Endothelial cell (in vitro differentiated cells): ENCODE results near the gene PTPRCAP. TPM values are rescaled to one million over a fixed set of nuclear protein-coding genes. Genes with fewer than 3 reads are reported as not detected.

ENCODE experiments used
- DNase-seq: peaks from one replicate; pipeline ENCODE4 v3.0.0; 2021; ENCODE audit warnings: low spot score
- H3K27ac Mint-ChIP-seq: one replicate; pipeline ENCODE4 v1.8.0; 2021; ENCODE audit warnings: mixed read lengths, inconsistent platforms; ENCODE audit not compliant: unreplicated experiment
- H3K27me3 Mint-ChIP-seq: one replicate; pipeline ENCODE4 v1.8.0; 2021; ENCODE audit warnings: mild to moderate bottlenecking, moderate library complexity, mixed read lengths, inconsistent platforms; ENCODE audit not compliant: unreplicated experiment
- H3K36me3 Mint-ChIP-seq: one replicate; pipeline ENCODE4 v1.8.0; 2021; ENCODE audit warnings: mild to moderate bottlenecking, low read depth, mixed read lengths, inconsistent platforms; ENCODE audit not compliant: unreplicated experiment
- H3K4me1 Mint-ChIP-seq: one replicate; pipeline ENCODE4 v1.8.0; 2021; ENCODE audit warnings: mild to moderate bottlenecking, mixed read lengths, inconsistent platforms; ENCODE audit not compliant: unreplicated experiment
- H3K4me3 Mint-ChIP-seq: one replicate; pipeline ENCODE4 v1.8.0; 2021; ENCODE audit warnings: mild to moderate bottlenecking, mixed read lengths, inconsistent platforms; ENCODE audit not compliant: unreplicated experiment
- H3K9me3 Mint-ChIP-seq: one replicate; pipeline ENCODE4 v1.8.0; 2021; ENCODE audit warnings: mixed read lengths, inconsistent platforms; ENCODE audit not compliant: unreplicated experiment
- total RNA-seq: library from RNA; stranded (reverse); fragmentation: NEBNext Ultra II Directional; extraction: Animal tissue kit (Norgen Biotek cat#: 25700); gene quantifications from one replicate; pipeline ENCODE4 v1.2.1, GENCODE V29; 2021; ENCODE audit not compliant: unreplicated experiment
- TF ChIP-seq, protein P1 (sequence below): fragments of 200-600 bp; sonication (generic); IDR thresholded peaks from one replicate; pipeline ENCODE4 v1.5.0; 2021; ENCODE audit warnings: antibody characterized with exemption; ENCODE audit not compliant: unreplicated experiment

The PTPRCAP gene
- total RNA-seq, 1 donor from 2014 or later = 12.9 TPM

DNA sequence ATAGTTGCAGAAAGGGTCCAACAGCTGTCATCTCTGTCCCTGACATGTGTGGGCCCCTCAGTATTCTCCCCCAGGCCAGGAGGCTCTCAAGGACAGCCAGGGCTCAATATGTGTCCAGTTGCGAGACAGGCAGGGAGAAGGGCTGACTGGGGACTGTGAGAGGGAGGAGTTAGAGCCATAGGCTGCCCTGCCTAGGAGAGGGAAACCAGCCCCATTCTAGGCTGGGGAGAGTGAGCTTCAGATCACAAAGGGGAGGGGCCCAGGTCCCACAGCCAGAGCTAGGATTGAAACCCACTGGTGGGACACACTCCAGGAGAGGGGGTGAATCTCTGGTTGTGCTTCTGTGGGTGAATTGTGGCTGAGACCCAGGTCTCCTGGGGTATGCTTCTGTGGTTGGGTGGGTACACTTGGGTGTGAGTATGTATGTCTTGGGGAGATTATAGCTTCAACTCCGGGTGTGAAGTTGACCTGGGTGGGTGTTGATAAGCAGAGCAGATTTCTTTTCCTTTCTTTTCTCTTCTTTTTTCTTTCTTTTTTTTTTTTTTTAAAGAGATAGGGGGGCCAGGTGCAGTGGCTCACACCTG, 24.1 kb downstream of the PTPRCAP start:
- no peaks in the 10 kb centered on the region for H3K36me3 Mint-ChIP-seq
- no peaks in the 10 kb centered on the region for H3K9me3 Mint-ChIP-seq
- TF ChIP-seq, protein P1, sequence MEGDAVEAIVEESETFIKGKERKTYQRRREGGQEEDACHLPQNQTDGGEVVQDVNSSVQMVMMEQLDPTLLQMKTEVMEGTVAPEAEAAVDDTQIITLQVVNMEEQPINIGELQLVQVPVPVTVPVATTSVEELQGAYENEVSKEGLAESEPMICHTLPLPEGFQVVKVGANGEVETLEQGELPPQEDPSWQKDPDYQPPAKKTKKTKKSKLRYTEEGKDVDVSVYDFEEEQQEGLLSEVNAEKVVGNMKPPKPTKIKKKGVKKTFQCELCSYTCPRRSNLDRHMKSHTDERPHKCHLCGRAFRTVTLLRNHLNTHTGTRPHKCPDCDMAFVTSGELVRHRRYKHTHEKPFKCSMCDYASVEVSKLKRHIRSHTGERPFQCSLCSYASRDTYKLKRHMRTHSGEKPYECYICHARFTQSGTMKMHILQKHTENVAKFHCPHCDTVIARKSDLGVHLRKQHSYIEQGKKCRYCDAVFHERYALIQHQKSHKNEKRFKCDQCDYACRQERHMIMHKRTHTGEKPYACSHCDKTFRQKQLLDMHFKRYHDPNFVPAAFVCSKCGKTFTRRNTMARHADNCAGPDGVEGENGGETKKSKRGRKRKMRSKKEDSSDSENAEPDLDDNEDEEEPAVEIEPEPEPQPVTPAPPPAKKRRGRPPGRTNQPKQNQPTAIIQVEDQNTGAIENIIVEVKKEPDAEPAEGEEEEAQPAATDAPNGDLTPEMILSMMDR = no peak
- H3K4me1 Mint-ChIP-seq = peaks cover 10% of the 10 kb centered on the region
- no peak overlapping the region for H3K27ac Mint-ChIP-seq
- no peak for DNase-seq
- peak overlapping the region; percentile 14 for H3K4me3 Mint-ChIP-seq
- H3K27me3 Mint-ChIP-seq = peaks cover 12% of the 10 kb centered on the region

DNA sequence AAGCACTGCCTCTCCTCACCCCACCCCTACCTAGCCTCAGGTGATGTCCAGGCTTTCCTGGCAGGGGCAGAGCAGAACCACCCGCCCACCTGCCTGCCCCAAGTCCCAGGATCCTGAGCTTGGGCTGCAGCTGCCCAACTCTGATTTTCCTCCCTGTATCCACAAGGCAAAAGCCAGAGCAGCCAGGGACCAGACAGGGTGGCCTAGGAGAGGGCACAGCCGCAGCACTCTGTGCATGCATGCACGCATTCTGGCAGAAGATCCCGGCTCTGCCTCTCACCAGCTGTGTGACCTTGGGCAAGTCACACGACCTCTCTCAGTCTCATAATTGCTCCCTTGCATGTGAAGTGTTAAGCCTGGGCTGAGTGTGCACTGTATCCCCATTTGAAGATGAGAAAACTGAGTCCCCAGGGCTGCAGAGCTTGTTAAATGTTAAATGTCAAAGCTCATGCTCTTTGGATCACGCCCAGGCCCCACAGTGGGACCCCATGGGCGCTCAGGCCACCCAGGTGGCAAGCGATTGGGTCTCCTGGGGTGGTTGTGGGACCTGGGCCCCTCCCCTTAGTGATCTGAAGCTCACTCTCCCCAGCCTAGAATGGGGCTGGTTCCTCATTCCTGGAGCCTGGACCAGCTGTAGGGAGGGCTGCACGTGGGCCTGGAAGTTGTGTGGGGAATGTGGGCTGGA, 24.8 kb downstream of the PTPRCAP start:
- H3K4me1 Mint-ChIP-seq = peaks cover 15% of the 10 kb centered on the region
- H3K27me3 Mint-ChIP-seq = peaks cover 12% of the 10 kb centered on the region
- no peak overlapping the region for H3K27ac Mint-ChIP-seq
- DNase-seq = no peak
- TF ChIP-seq, protein P1 = no peak
- H3K36me3 Mint-ChIP-seq = no peaks in the 10 kb centered on the region
- H3K9me3 Mint-ChIP-seq = no peaks in the 10 kb centered on the region
- no peak overlapping the region for H3K4me3 Mint-ChIP-seq

DNA sequence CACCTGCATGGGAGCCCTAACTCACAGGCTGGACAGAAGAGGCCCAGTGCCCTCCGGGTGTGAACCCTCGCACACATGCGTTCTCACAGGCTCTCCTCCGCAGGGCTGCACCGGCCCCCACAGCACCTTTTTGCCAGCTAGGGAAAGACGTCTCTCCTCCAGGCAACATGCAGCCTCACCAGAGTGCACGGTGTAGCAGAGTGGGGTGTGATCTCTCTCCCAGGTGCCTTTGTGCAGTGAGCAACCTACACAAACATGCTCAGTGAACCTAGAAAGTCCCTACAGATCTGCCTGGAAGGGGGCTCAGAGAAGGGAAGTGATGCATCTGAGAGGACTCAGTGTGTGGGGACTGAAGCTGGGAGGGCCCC, 25.7 kb downstream of the PTPRCAP start:
- Mint-ChIP-seq H3K9me3 (no peaks in the 10 kb centered on the region), H3K27ac (no peak overlapping the region), H3K4me3 (no peak overlapping the region), H3K36me3 (no peaks in the 10 kb centered on the region), H3K4me1 (peaks cover 18% of the 10 kb centered on the region), H3K27me3 (peaks cover 13% of the 10 kb centered on the region)
- DNase-seq = no peak
- TF ChIP-seq, protein P1 = no peak

DNA sequence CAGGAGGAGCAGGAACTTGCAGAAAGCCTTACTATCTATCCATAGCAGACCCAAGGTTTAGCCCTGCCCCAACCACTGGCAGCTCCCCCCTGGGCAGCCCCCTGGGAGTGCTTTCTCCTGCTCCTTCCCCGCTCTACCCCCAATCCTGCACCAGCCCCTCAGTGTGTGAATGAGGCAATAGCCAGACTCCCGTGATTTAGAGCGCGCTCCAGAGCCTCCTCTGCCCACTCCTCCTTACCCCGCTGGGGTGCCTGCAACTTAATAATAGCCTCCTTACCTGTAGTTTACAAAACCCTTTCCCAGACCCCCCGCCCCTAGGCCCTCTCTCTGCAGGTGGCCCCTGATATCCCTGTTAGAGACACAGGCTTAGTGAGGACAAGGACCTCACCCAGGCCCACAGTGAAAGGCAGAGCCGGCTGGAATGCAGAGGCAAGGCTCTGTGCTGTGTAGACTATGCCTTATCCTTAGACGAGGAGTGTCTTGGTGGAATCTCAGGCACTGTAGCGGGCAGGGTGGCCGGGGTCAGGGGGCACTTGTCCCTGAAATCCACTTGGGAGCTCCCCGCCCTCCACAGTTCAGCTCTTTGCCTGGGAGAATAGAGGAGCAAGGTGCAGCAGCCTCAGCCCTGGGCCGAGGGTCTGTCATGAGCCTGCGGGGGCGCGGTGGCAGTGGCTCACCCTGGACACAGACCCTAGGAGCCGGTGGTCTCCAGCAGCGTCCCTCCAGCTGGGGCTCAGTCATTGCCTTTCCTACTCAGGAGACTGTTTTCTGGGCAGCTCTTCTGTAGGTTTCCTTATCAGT, 26.3 kb downstream of the PTPRCAP start:
- Mint-ChIP-seq H3K27me3 (peaks cover 8% of the 10 kb centered on the region), H3K4me3 (no peak overlapping the region)
- TF ChIP-seq, protein P1 = no peak

More for the DNA sequence above, 26.3 kb downstream of the PTPRCAP start:
- Mint-ChIP-seq H3K36me3 (no peaks in the 10 kb centered on the region), H3K4me1 (peaks cover 16% of the 10 kb centered on the region), H3K9me3 (no peaks in the 10 kb centered on the region), H3K27ac (no peak overlapping the region)
- no peak for DNase-seq
